HCT116 (cell line): ENCODE data around the gene GBP2. TPM values are rescaled to one million over a fixed set of nuclear protein-coding genes. Genes with fewer than 3 reads are reported as not detected.

ENCODE experiments used
- ATAC-seq: fragments of 200-7000 bp; cut with Tn5 transposase; 2 replicates; pipeline ENCODE4 v1.9.1; 2020; ENCODE audit warnings: mild to moderate bottlenecking, moderate library complexity
- BruUV-seq: library from RNA; stranded (reverse); fragments of 400-500 nt; replicated peaks from 2 replicates; lab custom pipeline; 2021; lab: Mats Ljungman, UMichigan
- CTCF ChIA-PET: fragments of 300-600 bp; sonication (Branson Sonifier 250); formaldehyde crosslinking; loops from one replicate; lab custom pipeline; 2021; ENCODE audit warnings: antibody characterized with exemption; lab: Charles Lee
- POLR2A ChIA-PET: fragments of 300-600, 350-600 bp; sonication (Branson Sonifier 250); formaldehyde crosslinking; loops from one replicate; lab custom pipeline; 2021; ENCODE audit warnings: antibody characterized with exemption; lab: Charles Lee
- RAD21 ChIA-PET, 2 experiments: fragments of 300-600 bp; sonication (Branson Sonifier 250); formaldehyde crosslinking; loops; one replicate each; lab custom pipeline; 2023; ENCODE audit warnings: low total read pairs in 2 of 2; ENCODE audit not compliant: uncharacterized antibody in 2 of 2, unreplicated experiment in 2 of 2, low non-redundant PET in 1 of 2; lab: Charles Lee
- DNase-seq: peaks from one replicate; pipeline ENCODE4 v3.0.0-alpha.2; 2010; ENCODE audit warnings: low read depth, low spot score
- H2AFZ ChIP-seq: fragments of 200-600 bp; shearing (Covaris generic), sonication (generic); 2 replicates; pipeline ENCODE4 v1.6.1; 2017; ENCODE audit warnings: low read depth, mixed run types, mixed read lengths, antibody characterized with exemption, low read length; ENCODE audit not compliant: poor library complexity, severe bottlenecking
- H3K27ac ChIP-seq: 2 replicates; pipeline ENCODE4 v1.5.1; 2012; ENCODE audit warnings: low read depth, low read length
- H3K27me3 ChIP-seq: fragments of 200-600 bp; sonication (generic); 2 replicates; pipeline ENCODE4 v1.6.1; 2016; ENCODE audit warnings: mixed run types, low read length, mixed read lengths; ENCODE audit not compliant: insufficient read depth
- H3K36me3 ChIP-seq, 2 experiments: fragments of 200-500 bp in 1 of 2; fragments of 200-600 bp in 1 of 2; sonication (Bioruptor generic) in 1 of 2; sonication (generic) in 1 of 2; 2 replicates each; pipeline versions ENCODE4 v1.5.1 to v1.6.1; 2014 to 2016; ENCODE audit warnings: low read length in 2 of 2, inconsistent platforms in 1 of 2, mixed read lengths in 1 of 2, mixed run types in 1 of 2; ENCODE audit not compliant: insufficient read depth in 2 of 2, control insufficient read depth in 1 of 2
- H3K4me1 ChIP-seq, 2 experiments: fragments of 200-600 bp in 1 of 2; sonication (generic) in 1 of 2; 2 replicates each; pipeline versions ENCODE4 v1.5.1 to v1.6.1; 2012 to 2017; ENCODE audit warnings: low read length in 2 of 2, inconsistent platforms in 1 of 2, mild to moderate bottlenecking in 1 of 2, mixed read lengths in 1 of 2, mixed run types in 1 of 2, moderate library complexity in 1 of 2; ENCODE audit not compliant: insufficient read depth in 2 of 2, control insufficient read depth in 1 of 2
- H3K4me2 ChIP-seq: fragments of 200-600 bp; sonication (generic); 2 replicates; pipeline ENCODE4 v1.6.1; 2017; ENCODE audit warnings: mixed run types, low read length, mixed read lengths
- H3K4me3 ChIP-seq, 2 experiments: fragments of 200-600 bp in 1 of 2; sonication (generic) in 1 of 2; replicated peaks in 1 of 2; 2 replicates each; pipeline ENCODE4 v1.5.1; 2011 to 2016; ENCODE audit warnings: low read length in 2 of 2, control low read depth in 1 of 2, low read depth in 1 of 2, mild to moderate bottlenecking in 1 of 2, mixed read lengths in 1 of 2, mixed run types in 1 of 2
- H3K79me2 ChIP-seq: fragments of 200-600 bp; sonication (generic); 2 replicates; pipeline ENCODE4 v1.6.1; 2017; ENCODE audit warnings: mild to moderate bottlenecking, mixed run types, low read length, moderate library complexity, mixed read lengths; ENCODE audit not compliant: insufficient read depth
- H3K9ac ChIP-seq: fragments of 200-600 bp; sonication (generic); 2 replicates; pipeline ENCODE4 v1.6.1; 2016; ENCODE audit warnings: low read length, mixed read lengths
- H3K9me2 ChIP-seq: fragments of 200-600 bp; sonication (generic), shearing (Covaris generic); 2 replicates; pipeline ENCODE4 v1.6.1; 2017; ENCODE audit warnings: mixed run types, mild to moderate bottlenecking, moderate library complexity; ENCODE audit not compliant: insufficient read depth
- H3K9me3 ChIP-seq, 2 experiments: fragments of 200-500 bp in 1 of 2; fragments of 200-600 bp in 1 of 2; sonication (Bioruptor generic) in 1 of 2; sonication (generic) in 1 of 2; 2 replicates each; pipeline ENCODE4 v1.6.1; 2014 to 2017; ENCODE audit warnings: low read length in 2 of 2, mixed read lengths in 2 of 2, inconsistent platforms in 1 of 2, low read depth in 1 of 2, mild to moderate bottlenecking in 1 of 2, mixed run types in 1 of 2, moderate library complexity in 1 of 2; ENCODE audit not compliant: control insufficient read depth in 1 of 2, insufficient read depth in 1 of 2
- H4K20me1 ChIP-seq: fragments of 200-600 bp; sonication (generic), shearing (Covaris generic); 2 replicates; pipeline ENCODE4 v1.6.1; 2017; ENCODE audit warnings: mixed run types, mild to moderate bottlenecking, moderate library complexity; ENCODE audit not compliant: insufficient read depth
- CBX3 ChIP-seq: IDR thresholded peaks from 2 replicates; pipeline ENCODE4 v1.6.1; 2012; ENCODE audit warnings: low read depth
- CEBPB ChIP-seq: IDR thresholded peaks from 2 replicates; pipeline ENCODE4 v1.6.1; 2012; ENCODE audit warnings: low read depth
- ELF1 ChIP-seq: IDR thresholded peaks from 2 replicates; pipeline ENCODE4 v1.6.1; 2012; ENCODE audit warnings: low read depth, borderline replicate concordance
- EZH2 ChIP-seq: fragments of 200-600 bp; sonication (generic); IDR thresholded peaks from 2 replicates; pipeline ENCODE4 v1.6.1; 2017; ENCODE audit warnings: antibody characterized with exemption, mixed run types
- EZH2phosphoT487 ChIP-seq: fragments of 200-600 bp; IDR thresholded peaks from 2 replicates; pipeline ENCODE4 v1.6.1; 2018; ENCODE audit warnings: antibody characterized with exemption, borderline replicate concordance
- FOSL1 ChIP-seq: IDR thresholded peaks from 2 replicates; pipeline ENCODE4 v1.6.1; 2012; ENCODE audit warnings: low read depth
- POLR2A ChIP-seq: IDR thresholded peaks from 2 replicates; pipeline ENCODE4 v1.7.0; 2011; ENCODE audit warnings: borderline replicate concordance; ENCODE audit not compliant: insufficient read depth, insufficient read length; ENCODE audit errors: extremely low read depth
- RAD21 ChIP-seq: IDR thresholded peaks from 2 replicates; pipeline ENCODE4 v1.6.1; 2012; ENCODE audit warnings: low read depth, mild to moderate bottlenecking
- SIN3A ChIP-seq: IDR thresholded peaks from 2 replicates; pipeline ENCODE4 v1.6.1; 2012; ENCODE audit warnings: low read depth
- SP1 ChIP-seq: IDR thresholded peaks from 2 replicates; pipeline ENCODE4 v1.6.1; 2012; ENCODE audit warnings: low read depth
- SRF ChIP-seq: IDR thresholded peaks from 2 replicates; pipeline ENCODE4 v1.6.1; 2012; ENCODE audit warnings: low read depth
- TCF7L2 ChIP-seq: IDR thresholded peaks from 2 replicates; pipeline ENCODE4 v1.7.0; 2011; ENCODE audit warnings: borderline replicate concordance, inconsistent platforms; ENCODE audit not compliant: insufficient read depth, insufficient read length; ENCODE audit errors: extremely low read depth
- YY1 ChIP-seq: IDR thresholded peaks from 2 replicates; pipeline ENCODE4 v1.6.1; 2011; ENCODE audit warnings: low read length, low read depth, moderate library complexity, mild to moderate bottlenecking; ENCODE audit not compliant: insufficient replicate concordance; ENCODE audit errors: extremely low read depth
- ZFX ChIP-seq: fragments of 450-650 bp; IDR thresholded peaks from 2 replicates; pipeline ENCODE4 v1.6.1; 2017
- ZNF274 ChIP-seq: fragments of 200-500 bp; sonication (Bioruptor generic); IDR thresholded peaks from 2 replicates; pipeline ENCODE4 v1.6.1; 2014; ENCODE audit warnings: mild to moderate bottlenecking, low read depth, low read length, inconsistent platforms
- intact Hi-C: fragments of 100-400 bp; cut with micrococcal nuclease; formaldehyde crosslinking; loops from 2 replicates; pipeline ENCODE4 v1.10.0; 2022
- total RNA-seq: library from RNA; stranded (reverse); gene quantifications from one replicate; pipeline ENCODE4 v1.2.1, GENCODE V29; 2021; ENCODE audit not compliant: unreplicated experiment
- TF ChIP-seq, protein P1 (sequence below): IDR thresholded peaks from 2 replicates; pipeline ENCODE4 v1.6.1; 2012; ENCODE audit warnings: low read depth
- TF ChIP-seq, protein P2 (sequence below): IDR thresholded peaks from 2 replicates; pipeline ENCODE4 v1.6.1; 2012

Gene GBP2
- total RNA-seq, 1 experiment from 2014 or later, result 0.98 TPM

DNA sequence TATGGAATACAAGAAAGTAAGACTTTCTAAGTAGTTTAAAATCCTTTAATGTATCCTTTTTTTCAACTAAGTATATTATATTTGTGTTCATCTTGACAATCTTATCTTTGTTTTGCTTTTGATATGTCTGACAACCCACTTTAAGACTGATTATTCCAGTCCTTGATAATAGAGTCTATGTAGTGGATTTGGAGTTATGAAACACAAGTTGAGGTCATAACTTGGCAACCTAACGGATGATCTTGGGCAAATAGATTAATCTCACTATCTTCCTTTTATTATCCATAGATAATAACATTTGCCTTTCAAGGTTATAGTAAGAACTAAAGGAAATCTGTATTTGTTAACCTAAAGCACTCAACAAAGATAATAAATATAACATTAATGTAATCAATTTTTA is 4.8 kb upstream of the GBP2 start:
- Histone ChIP-seq H3K4me1 (peaks cover 0 to 5% of the 10 kb centered on the region in 2 experiments; a peak in 1 of 4 replicates), H3K27ac (no peak overlapping the region), H3K9ac (no peak overlapping the region), H3K4me3 (no peak overlapping the region), H4K20me1 (no peaks in the 10 kb centered on the region), H3K27me3 (no peaks in the 10 kb centered on the region), H3K36me3 (no peaks in the 10 kb centered on the region), H3K9me3 (no peaks in the 10 kb centered on the region), H3K79me2 (no peaks in the 10 kb centered on the region), H2AFZ (no peak overlapping the region), H3K4me2 (no peak overlapping the region), H3K9me2 (no peaks in the 10 kb centered on the region)
- TF ChIP-seq RAD21 (no peak), SIN3A (no peak), CBX3 (no peak), CEBPB (no peak), SRF (no peak), EZH2phosphoT487 (no peak), ZNF274 (no peak), ZFX (no peak), SP1 (no peak), FOSL1 (no peak), ELF1 (no peak), POLR2A (no peak), EZH2 (no peak), YY1 (no peak), TCF7L2 (no peak)
- TF ChIP-seq, protein P1, sequence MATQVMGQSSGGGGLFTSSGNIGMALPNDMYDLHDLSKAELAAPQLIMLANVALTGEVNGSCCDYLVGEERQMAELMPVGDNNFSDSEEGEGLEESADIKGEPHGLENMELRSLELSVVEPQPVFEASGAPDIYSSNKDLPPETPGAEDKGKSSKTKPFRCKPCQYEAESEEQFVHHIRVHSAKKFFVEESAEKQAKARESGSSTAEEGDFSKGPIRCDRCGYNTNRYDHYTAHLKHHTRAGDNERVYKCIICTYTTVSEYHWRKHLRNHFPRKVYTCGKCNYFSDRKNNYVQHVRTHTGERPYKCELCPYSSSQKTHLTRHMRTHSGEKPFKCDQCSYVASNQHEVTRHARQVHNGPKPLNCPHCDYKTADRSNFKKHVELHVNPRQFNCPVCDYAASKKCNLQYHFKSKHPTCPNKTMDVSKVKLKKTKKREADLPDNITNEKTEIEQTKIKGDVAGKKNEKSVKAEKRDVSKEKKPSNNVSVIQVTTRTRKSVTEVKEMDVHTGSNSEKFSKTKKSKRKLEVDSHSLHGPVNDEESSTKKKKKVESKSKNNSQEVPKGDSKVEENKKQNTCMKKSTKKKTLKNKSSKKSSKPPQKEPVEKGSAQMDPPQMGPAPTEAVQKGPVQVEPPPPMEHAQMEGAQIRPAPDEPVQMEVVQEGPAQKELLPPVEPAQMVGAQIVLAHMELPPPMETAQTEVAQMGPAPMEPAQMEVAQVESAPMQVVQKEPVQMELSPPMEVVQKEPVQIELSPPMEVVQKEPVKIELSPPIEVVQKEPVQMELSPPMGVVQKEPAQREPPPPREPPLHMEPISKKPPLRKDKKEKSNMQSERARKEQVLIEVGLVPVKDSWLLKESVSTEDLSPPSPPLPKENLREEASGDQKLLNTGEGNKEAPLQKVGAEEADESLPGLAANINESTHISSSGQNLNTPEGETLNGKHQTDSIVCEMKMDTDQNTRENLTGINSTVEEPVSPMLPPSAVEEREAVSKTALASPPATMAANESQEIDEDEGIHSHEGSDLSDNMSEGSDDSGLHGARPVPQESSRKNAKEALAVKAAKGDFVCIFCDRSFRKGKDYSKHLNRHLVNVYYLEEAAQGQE, result no peak
- TF ChIP-seq, protein P2, sequence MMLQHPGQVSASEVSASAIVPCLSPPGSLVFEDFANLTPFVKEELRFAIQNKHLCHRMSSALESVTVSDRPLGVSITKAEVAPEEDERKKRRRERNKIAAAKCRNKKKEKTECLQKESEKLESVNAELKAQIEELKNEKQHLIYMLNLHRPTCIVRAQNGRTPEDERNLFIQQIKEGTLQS, result no peak
- CTCF ChIA-PET, result no interaction called here
- BruUV-seq, result no TSS peak
- POLR2A ChIA-PET, result no interaction called here
- DNase-seq (no peak), ATAC-seq (no peak)
- RAD21 ChIA-PET, result no interaction called here
- intact Hi-C loops, result no loop called here
